ENCODE measurements around the gene GNB3. TPM values are rescaled to one million over a fixed set of nuclear protein-coding genes. Genes with fewer than 3 reads are reported as not detected.

The GNB3 gene
- total RNA-seq, 1 experiment from 2014 or later: 8.7 TPM

GRCh38 chr12:6824901-6825381 is 15.8 kb upstream of the GNB3 start:
- H3K27me3 ChIP-seq (ENCODE audit: insufficient read depth, low read length): peaks cover 6% of the 10 kb centered on the region; the same call in 1 of the 2 replicates
- peaks cover 0 to under 1% of the 10 kb centered on the region in 2 experiments; a peak in 1 of 4 replicates for H3K36me3 ChIP-seq (ENCODE audit: control insufficient read depth in 1 of 2, insufficient read depth in 2 of 2, low read length in 2 of 2)
- CTCF ChIA-PET: interaction anchor here (0.6 to 2.8 kb wide), 4 partner anchors 27 to 254 kb away, joined by 3 to 10 read pairs (median 4); partner anchors contain the start of genes MLF2 and USP5
- no TSS peak for BruUV-seq (replicated peaks)
- H3K4me3 ChIP-seq (replicated peaks in 1 of 2; ENCODE audit: low read depth in 1 of 2, low read length in 2 of 2): no peak overlapping the region
- no peak overlapping the region for H3K27ac ChIP-seq (ENCODE audit: low read depth, low read length)
- ATAC-seq: no peak
- TF ChIP-seq SRF (IDR thresholded peaks at IDR 0.05; ENCODE audit: low read depth) (no peak), MAX (IDR thresholded peaks at IDR 0.05) (no peak), YY1 (IDR thresholded peaks at IDR 0.05; ENCODE audit: extremely low read depth, insufficient replicate concordance, low read depth, low read length) (no peak), TCF7L2 (IDR thresholded peaks at IDR 0.05; ENCODE audit: borderline replicate concordance, extremely low read depth, insufficient read depth, insufficient read length) (no peak), FOSL1 (IDR thresholded peaks at IDR 0.05; ENCODE audit: low read depth) (no peak), CTCF (IDR thresholded peaks at IDR 0.05 in 2 of 3, conservative IDR thresholded peaks at IDR 0.05 in 1 of 3; ENCODE audit: borderline replicate concordance in 1 of 3, insufficient read depth in 1 of 3, low read depth in 2 of 3, low read length in 2 of 3) (no peak), ATF3 (IDR thresholded peaks at IDR 0.05) (no peak)
- POLR2A ChIA-PET: no interaction called here
- H3K4me2 ChIP-seq (ENCODE audit: low read length): no peak overlapping the region
- no peaks in the 10 kb centered on the region for H4K20me1 ChIP-seq (ENCODE audit: insufficient read depth)
- no peaks in the 10 kb centered on the region for H3K9me2 ChIP-seq (ENCODE audit: insufficient read depth)
- H3K4me1 ChIP-seq (ENCODE audit: control insufficient read depth in 1 of 2, insufficient read depth in 2 of 2, low read length in 2 of 2): peaks cover 22 to 52% of the 10 kb centered on the region in 2 experiments
- no peaks in the 10 kb centered on the region for H3K9me3 ChIP-seq (ENCODE audit: control insufficient read depth in 1 of 2, insufficient read depth in 1 of 2, low read depth in 1 of 2, low read length in 2 of 2)
- peaks cover 27% of the 10 kb centered on the region for H3K79me2 ChIP-seq (ENCODE audit: insufficient read depth, low read length)
- no peak overlapping the region for H2AFZ ChIP-seq (ENCODE audit: low read depth, low read length, poor library complexity, severe bottlenecking)
- RAD21 ChIA-PET (ENCODE audit: low non-redundant PET in 1 of 2, low total read pairs in 2 of 2, uncharacterized antibody in 2 of 2, unreplicated experiment in 2 of 2): no interaction called here
- no peak for DNase-seq (ENCODE audit: low read depth, low spot score)
- H3K9ac ChIP-seq (ENCODE audit: low read length): no peak overlapping the region
- intact Hi-C loops (cut with micrococcal nuclease): loop anchor here (1.0 kb wide), 2 partner anchors 72 to 90 kb away; partner anchors contain the start of gene MLF2

Measured in HCT116 (cell line).